Measurements from ENCODE around the gene MCAT. TPM values are rescaled to one million over a fixed set of nuclear protein-coding genes. Genes with fewer than 3 reads are reported as not detected.

MCAT gene
- polyA plus RNA-seq, 3 donors = 4.5 to 8.9 (median 6.8) TPM

DNA sequence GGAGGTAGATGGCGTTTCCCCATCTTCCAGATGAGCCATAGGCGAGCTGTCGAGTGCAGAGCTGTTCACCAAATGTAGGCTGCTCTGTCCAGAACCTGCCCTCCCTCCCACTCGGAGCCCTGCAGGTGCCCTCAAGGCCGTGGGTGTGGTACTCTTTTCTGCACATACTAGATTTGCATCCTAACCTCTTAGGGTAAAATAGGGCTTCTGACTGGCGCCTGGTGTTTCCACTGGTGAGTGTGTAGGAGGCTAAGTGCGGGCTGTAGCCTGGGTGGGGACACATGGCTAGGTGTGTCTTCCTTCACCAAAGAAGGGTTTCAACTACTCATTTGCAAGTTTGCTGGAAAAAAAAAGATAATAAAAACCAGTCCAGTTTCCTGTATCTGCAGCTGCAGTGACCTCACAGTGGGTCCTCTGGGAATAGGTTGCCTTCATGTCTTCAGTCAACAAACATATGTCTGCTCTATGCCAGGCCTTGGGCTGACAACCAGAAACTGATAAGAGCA, 24.2 kb downstream of the MCAT start:
- Histone ChIP-seq H3K4me1 (ENCODE audit: control insufficient read depth in 1 of 2, insufficient read depth in 2 of 2, low read length in 2 of 2) (peaks cover 41 to 54% of the 10 kb centered on the region in 2 donors), H3K36me3 (replicated peaks in 1 of 2; ENCODE audit: control insufficient read depth in 1 of 2, insufficient read depth in 2 of 2, low read length in 2 of 2) (no peaks in the 10 kb centered on the region), H3K27ac (ENCODE audit: low read depth in 1 of 2, low read length in 2 of 2) (no peak overlapping the region), H3K79me2 (ENCODE audit: insufficient read depth, low read length) (no peaks in the 10 kb centered on the region), H4K20me1 (ENCODE audit: insufficient read depth, low read length) (no peaks in the 10 kb centered on the region), H2AFZ (ENCODE audit: insufficient read depth, low read depth, low read length, poor library complexity, severe bottlenecking) (peak overlapping the region; percentile 59), H3K4me3 (replicated peaks in 1 of 3; ENCODE audit: low read depth in 2 of 3, low read length in 3 of 3) (no peak overlapping the region), H3K4me2 (replicated peaks; ENCODE audit: extremely low read depth, low read length, poor library complexity, severe bottlenecking) (peak overlapping the region; percentile 4), H3K9me3 (replicated peaks in 1 of 2; ENCODE audit: control insufficient read depth in 1 of 2, insufficient read depth in 1 of 2, low read length in 2 of 2) (no peaks in the 10 kb centered on the region), H3K9ac (ENCODE audit: insufficient read depth, low read length, poor library complexity, severe bottlenecking) (no peak overlapping the region), H3K27me3 (ENCODE audit: control insufficient read depth in 2 of 2, insufficient read depth in 2 of 2, low read length in 2 of 2) (no peaks in the 10 kb centered on the region)
- Mint-ChIP-seq H3K4me1 (peaks cover 50% of the 10 kb centered on the region), H3K9me3 (peaks cover 0 to 2% (median 0%) of the 10 kb centered on the region in 7 donors), H3K27me3 (ENCODE audit: low read depth in 3 of 3) (peaks cover 2 to 6% (median 3%) of the 10 kb centered on the region in 3 donors), H3K36me3 (peaks cover 0 to 2% of the 10 kb centered on the region in 2 donors), H3K27ac (peak overlapping the region in 3 of 7 donors; percentile 13 to 50 (median 42)), H3K4me3 (no peak overlapping the region)
- no peak for TF ChIP-seq CTCF (IDR thresholded peaks at IDR 0.05)
- 76% methylated on average over 3 of the region's 7 CpGs for WGBS (ENCODE audit: insufficient coverage)
- no peak for DNase-seq
- intact Hi-C loops (cut with micrococcal nuclease) = loop anchor here in 1 of 2 donors (2.0 kb wide), 1 partner anchor 22 kb away; no protein-coding TSS in a partner anchor

- Mint-ChIP-seq H3K9me3 (peaks cover 0 to 2% (median 0%) of the 10 kb centered on the region in 7 donors), H3K27ac (peak overlapping the region in 3 of 7 donors; percentile 18 to 50 (median 42))
- H3K4me1 ChIP-seq (ENCODE audit: control insufficient read depth in 1 of 2, insufficient read depth in 2 of 2, low read length in 2 of 2) = peaks cover 48 to 61% of the 10 kb centered on the region in 2 donors
Measured at GRCh38 chr22:43118024-43118849, 25.0 kb downstream of the MCAT start.

More at GRCh38 chr22:43118024-43118849, 25.0 kb downstream of the MCAT start:
- Histone ChIP-seq H3K36me3 (replicated peaks in 1 of 2; ENCODE audit: control insufficient read depth in 1 of 2, insufficient read depth in 2 of 2, low read length in 2 of 2) (no peaks in the 10 kb centered on the region), H4K20me1 (ENCODE audit: insufficient read depth, low read length) (no peaks in the 10 kb centered on the region), H3K27ac (ENCODE audit: low read depth in 1 of 2, low read length in 2 of 2) (no peak overlapping the region), H3K27me3 (ENCODE audit: control insufficient read depth in 2 of 2, insufficient read depth in 2 of 2, low read length in 2 of 2) (peaks cover 0 to 5% of the 10 kb centered on the region in 2 donors), H2AFZ (ENCODE audit: insufficient read depth, low read depth, low read length, poor library complexity, severe bottlenecking) (peak overlapping the region; percentile 59), H3K79me2 (ENCODE audit: insufficient read depth, low read length) (no peaks in the 10 kb centered on the region), H3K4me3 (replicated peaks in 1 of 3; ENCODE audit: low read depth in 2 of 3, low read length in 3 of 3) (peak overlapping the region in 1 of 3 experiments; percentile 4), H3K4me2 (replicated peaks; ENCODE audit: extremely low read depth, low read length, poor library complexity, severe bottlenecking) (peak overlapping the region; percentile 4), H3K9me3 (replicated peaks in 1 of 2; ENCODE audit: control insufficient read depth in 1 of 2, insufficient read depth in 1 of 2, low read length in 2 of 2) (no peaks in the 10 kb centered on the region), H3K9ac (ENCODE audit: insufficient read depth, low read length, poor library complexity, severe bottlenecking) (no peak overlapping the region)
- TF ChIP-seq CTCF (IDR thresholded peaks at IDR 0.05) = no peak
- peaks cover 8 to 12% (median 9%) of the 10 kb centered on the region in 3 donors for H3K27me3 Mint-ChIP-seq (ENCODE audit: low read depth in 3 of 3)
- intact Hi-C loops (cut with micrococcal nuclease) = loop anchor here in 1 of 2 donors (2.0 kb wide), 1 partner anchor 23 kb away; no protein-coding TSS in a partner anchor
- peak overlapping the region in 1 of 2 donors; percentile 53 for H3K4me3 Mint-ChIP-seq
- 60% methylated on average over 20 of the region's 21 CpGs for WGBS (ENCODE audit: insufficient coverage)
- H3K4me1 Mint-ChIP-seq = peaks cover 58% of the 10 kb centered on the region
- H3K36me3 Mint-ChIP-seq = peaks cover 0 to 2% of the 10 kb centered on the region in 2 donors
- peak in 1 of 3 donors; percentile 35 for DNase-seq
